H9 (cell line): ENCODE results near the gene BMP8A. TPM values are rescaled to one million over a fixed set of nuclear protein-coding genes. Genes with fewer than 3 reads are reported as not detected.
"Not testable (repeated sequence)": the region's sequence is repeated elsewhere in the genome, so short reads cannot be mapped to it uniquely, and the experiment has no call there.

Experiments used
- DNase-seq: peaks from one replicate; pipeline ENCODE4 v3.0.0-alpha.2; 2017
- H2AFZ ChIP-seq: one replicate; pipeline ENCODE4 v1.6.1; 2013; ENCODE audit warnings: mild to moderate bottlenecking, low read length, control low read depth, moderate library complexity
- H2AK5ac ChIP-seq: 2 replicates; pipeline ENCODE4 v1.6.1; 2013; ENCODE audit warnings: low read length, control low read depth, mixed read lengths; ENCODE audit not compliant: insufficient read length
- H2BK120ac ChIP-seq: one replicate; pipeline ENCODE4 v1.6.1; 2013; ENCODE audit warnings: low read depth, mild to moderate bottlenecking, low read length, control low read depth, inconsistent platforms; ENCODE audit not compliant: poor library complexity, severe bottlenecking
- H2BK12ac ChIP-seq: 2 replicates; pipeline ENCODE4 v1.6.1; 2013; ENCODE audit warnings: low read length, control low read depth, mixed read lengths, low read depth; ENCODE audit not compliant: insufficient read length
- H2BK15ac ChIP-seq: 2 replicates; pipeline ENCODE4 v1.6.1; 2013; ENCODE audit warnings: low read depth, low read length, control low read depth
- H2BK20ac ChIP-seq: one replicate; pipeline ENCODE4 v1.6.1; 2013; ENCODE audit warnings: low read depth, mild to moderate bottlenecking, low read length, control low read depth, inconsistent platforms; ENCODE audit not compliant: poor library complexity, severe bottlenecking
- H2BK5ac ChIP-seq: 2 replicates; pipeline ENCODE4 v1.6.1; 2013; ENCODE audit warnings: low read length, control low read depth, mixed read lengths; ENCODE audit not compliant: insufficient read length
- H3K14ac ChIP-seq: 2 replicates; pipeline ENCODE4 v1.6.1; 2013; ENCODE audit warnings: low read length, control low read depth; ENCODE audit not compliant: insufficient read depth
- H3K18ac ChIP-seq: 2 replicates; pipeline ENCODE4 v1.6.1; 2013; ENCODE audit warnings: low read depth, mild to moderate bottlenecking, mixed read lengths, low read length, control low read depth; ENCODE audit not compliant: insufficient read length
- H3K23ac ChIP-seq: 2 replicates; pipeline ENCODE4 v1.6.1; 2013; ENCODE audit warnings: low read length, control low read depth, mixed read lengths, low read depth; ENCODE audit not compliant: insufficient read length
- H3K23me2 ChIP-seq: 2 replicates; pipeline ENCODE4 v1.6.1; 2013; ENCODE audit warnings: low read depth, mild to moderate bottlenecking, mixed read lengths, low read length, control low read depth; ENCODE audit not compliant: insufficient read length, poor library complexity, severe bottlenecking
- H3K27ac ChIP-seq: 2 replicates; pipeline ENCODE4 v1.5.1; 2013; ENCODE audit warnings: low read length, control low read depth, mixed read lengths, low read depth; ENCODE audit not compliant: insufficient read length
- H3K27me3 ChIP-seq: 2 replicates; pipeline ENCODE4 v1.6.1; 2013; ENCODE audit warnings: low read length, control low read depth, inconsistent platforms; ENCODE audit not compliant: insufficient read depth
- H3K4ac ChIP-seq: 2 replicates; pipeline ENCODE4 v1.6.1; 2013; ENCODE audit warnings: low read depth, mild to moderate bottlenecking, control low read depth, inconsistent platforms, low read length, moderate library complexity
- H3K4me1 ChIP-seq: 2 replicates; pipeline ENCODE4 v1.6.1; 2013; ENCODE audit warnings: low read length, control low read depth, inconsistent platforms; ENCODE audit not compliant: insufficient read depth
- H3K4me2 ChIP-seq: 2 replicates; pipeline ENCODE4 v1.6.1; 2013; ENCODE audit warnings: low read length, control low read depth, mixed read lengths; ENCODE audit not compliant: insufficient read length, insufficient read depth
- H3K56ac ChIP-seq: 2 replicates; pipeline ENCODE4 v1.6.1; 2013; ENCODE audit warnings: low read depth, mild to moderate bottlenecking, mixed read lengths, low read length, control low read depth; ENCODE audit not compliant: insufficient read length
- H3K79me1 ChIP-seq: 2 replicates; pipeline ENCODE4 v1.6.1; 2013; ENCODE audit warnings: low read depth, mild to moderate bottlenecking, moderate library complexity, low read length, control low read depth, inconsistent platforms; ENCODE audit not compliant: insufficient read depth, poor library complexity, severe bottlenecking
- H3K79me2 ChIP-seq: 2 replicates; pipeline ENCODE4 v1.6.1; 2013; ENCODE audit warnings: low read length, control low read depth, inconsistent platforms; ENCODE audit not compliant: insufficient read depth
- H3K9ac ChIP-seq: 2 replicates; pipeline ENCODE4 v1.6.1; 2013; ENCODE audit warnings: low read length, control low read depth, mixed read lengths; ENCODE audit not compliant: insufficient read length; ENCODE audit errors: extremely low read depth
- H3K9me3 ChIP-seq: one replicate; pipeline ENCODE4 v1.6.1; 2013; ENCODE audit warnings: low read depth, low read length, inconsistent platforms; ENCODE audit not compliant: control insufficient read depth
- H3T11ph ChIP-seq: one replicate; pipeline ENCODE4 v1.6.1; 2013; ENCODE audit warnings: mild to moderate bottlenecking, low read length, control low read depth, inconsistent platforms
- H4K20me1 ChIP-seq: one replicate; pipeline ENCODE4 v1.6.1; 2013; ENCODE audit not compliant: control insufficient read depth, insufficient read length, insufficient read depth
- H4K5ac ChIP-seq: 2 replicates; pipeline ENCODE4 v1.6.1; 2013; ENCODE audit warnings: low read depth, mild to moderate bottlenecking, mixed read lengths, low read length, control low read depth; ENCODE audit not compliant: insufficient read length
- H4K8ac ChIP-seq: replicated peaks from 2 replicates; pipeline ENCODE4 v1.6.1; 2013; ENCODE audit warnings: low read length, control low read depth, mixed read lengths, low read depth; ENCODE audit not compliant: insufficient read length
- H4K91ac ChIP-seq: 2 replicates; pipeline ENCODE4 v1.6.1; 2013; ENCODE audit warnings: low read depth, mild to moderate bottlenecking, moderate library complexity, mixed read lengths, low read length, control low read depth; ENCODE audit not compliant: insufficient read length
- H3K27ac Mint-ChIP-seq, 3 experiments: 2 replicates in 2 of 3; 3 replicates in 1 of 3; pipeline ENCODE4 v1.8.0; 2020 to 2021; ENCODE audit warnings: mixed read lengths in 3 of 3, mild to moderate bottlenecking in 1 of 3, moderate library complexity in 1 of 3
- H3K27me3 Mint-ChIP-seq: 2 replicates; pipeline ENCODE4 v1.8.0; 2021; ENCODE audit warnings: low read depth, mild to moderate bottlenecking, moderate library complexity, mixed read lengths
- H3K36me3 Mint-ChIP-seq, 3 experiments: 2 replicates in 2 of 3; 3 replicates in 1 of 3; pipeline ENCODE4 v1.8.0; 2020 to 2021; ENCODE audit warnings: low read depth in 3 of 3, mixed read lengths in 3 of 3; ENCODE audit not compliant: insufficient read depth in 1 of 3
- H3K4me1 Mint-ChIP-seq, 2 experiments: 2 replicates each; pipeline ENCODE4 v1.8.0; 2020; ENCODE audit warnings: mixed read lengths in 2 of 2
- H3K4me3 Mint-ChIP-seq, 2 experiments: 2 replicates in 1 of 2; 3 replicates in 1 of 2; pipeline ENCODE4 v1.8.0; 2020 to 2021; ENCODE audit warnings: mild to moderate bottlenecking in 2 of 2, mixed read lengths in 2 of 2, moderate library complexity in 1 of 2
- H3K9me3 Mint-ChIP-seq, 2 experiments: 2 replicates in 1 of 2; 3 replicates in 1 of 2; pipeline ENCODE4 v1.8.0; 2020; ENCODE audit warnings: mild to moderate bottlenecking in 2 of 2, mixed read lengths in 2 of 2, moderate library complexity in 1 of 2
- WGBS: extraction: QIAGEN DNeasy Blood & Tissue Kit; methylation state at CpG from one replicate; pipeline ENCODE4 v1.1.7; 2013; ENCODE audit warnings: missing lambda C conversion rate, low lambda C conversion rate, mixed read lengths; ENCODE audit not compliant: insufficient read length; ENCODE audit errors: extremely low coverage; 5-methylcytosine and 5-hydroxymethylcytosine counted together
- total RNA-seq: library from RNA; stranded (reverse); gene quantifications from 2 replicates; pipeline ENCODE4 v1.2.1, GENCODE V29; 2021
- TF ChIP-seq, protein P1 (sequence below): fragments of 200-600 bp; sonication (generic); conservative IDR thresholded peaks from 3 replicates; pipeline ENCODE4 v1.8.0; 2021; ENCODE audit warnings: antibody characterized with exemption, mild to moderate bottlenecking

The BMP8A gene
- total RNA-seq, 1 experiment from 2014 or later = 0.52 TPM

DNA sequence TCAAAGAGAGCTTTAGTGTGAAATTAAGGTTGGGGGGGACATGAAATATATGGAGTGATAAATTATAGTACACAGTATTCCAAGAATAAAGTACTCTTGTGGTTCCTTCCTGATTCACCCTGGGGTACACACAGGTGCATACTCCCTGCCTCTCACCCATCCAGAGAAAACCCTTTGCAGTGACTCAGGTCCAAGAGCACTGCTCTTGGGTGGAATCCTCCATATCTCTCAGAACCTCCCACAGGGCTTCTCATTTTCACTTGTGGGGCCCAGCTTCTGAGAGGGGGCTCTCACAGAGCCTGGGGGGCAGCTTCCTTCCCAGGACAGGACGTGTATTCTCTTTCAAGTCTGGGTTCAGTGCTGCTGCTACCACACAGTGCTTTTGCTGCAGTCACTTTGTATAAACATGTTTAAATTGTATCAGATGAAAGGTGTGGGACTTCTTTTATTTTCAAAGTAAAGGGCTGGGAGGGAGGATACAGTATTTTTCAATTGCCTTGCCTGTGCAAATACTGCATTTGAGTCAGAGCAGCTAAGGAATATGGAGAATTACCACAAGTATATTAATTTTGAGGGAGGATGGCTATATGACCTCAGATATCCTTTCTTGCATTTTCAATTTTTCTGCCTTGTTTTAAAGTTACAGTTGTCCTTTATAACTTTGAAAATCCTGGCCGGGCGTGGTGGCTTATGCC, 24.9 kb upstream of the BMP8A start:
- Histone ChIP-seq H3T11ph (no peak overlapping the region), H4K91ac (no peak overlapping the region), H3K14ac (no peak overlapping the region), H2BK5ac (no peak overlapping the region), H2BK120ac (no peak overlapping the region), H3K56ac (no peak overlapping the region), H2AFZ (no peak overlapping the region), H3K79me2 (no peaks in the 10 kb centered on the region), H2BK15ac (no peak overlapping the region), H3K23ac (no peak overlapping the region), H3K79me1 (no peaks in the 10 kb centered on the region), H3K4ac (no peak overlapping the region), H2BK12ac (no peak overlapping the region), H3K23me2 (no peaks in the 10 kb centered on the region), H3K27ac (no peak overlapping the region), H3K9ac (no peak overlapping the region), H3K18ac (no peak overlapping the region), H3K4me2 (no peak overlapping the region), H4K8ac (no peak overlapping the region), H4K5ac (no peak overlapping the region), H2BK20ac (no peak overlapping the region), H3K9me3 (no peaks in the 10 kb centered on the region), H3K27me3 (no peaks in the 10 kb centered on the region), H2AK5ac (no peak overlapping the region), H3K4me1 (no peaks in the 10 kb centered on the region), H4K20me1 (no peaks in the 10 kb centered on the region)
- no peak for DNase-seq
- no peaks in the 10 kb centered on the region for H3K9me3 Mint-ChIP-seq
- no peak overlapping the region for H3K4me3 Mint-ChIP-seq
- peak overlapping the region in 2 of 3 experiments; percentile 47 to 68; a peak in 3 of 7 replicates for H3K27ac Mint-ChIP-seq
- H3K36me3 Mint-ChIP-seq = peaks cover 26 to 92% (median 65%) of the 10 kb centered on the region in 3 experiments
- no peaks in the 10 kb centered on the region for H3K27me3 Mint-ChIP-seq
- H3K4me1 Mint-ChIP-seq = no peaks in the 10 kb centered on the region
- no CpG with 5 or more reads among the region's 3 CpGs for WGBS
- TF ChIP-seq, protein P1, sequence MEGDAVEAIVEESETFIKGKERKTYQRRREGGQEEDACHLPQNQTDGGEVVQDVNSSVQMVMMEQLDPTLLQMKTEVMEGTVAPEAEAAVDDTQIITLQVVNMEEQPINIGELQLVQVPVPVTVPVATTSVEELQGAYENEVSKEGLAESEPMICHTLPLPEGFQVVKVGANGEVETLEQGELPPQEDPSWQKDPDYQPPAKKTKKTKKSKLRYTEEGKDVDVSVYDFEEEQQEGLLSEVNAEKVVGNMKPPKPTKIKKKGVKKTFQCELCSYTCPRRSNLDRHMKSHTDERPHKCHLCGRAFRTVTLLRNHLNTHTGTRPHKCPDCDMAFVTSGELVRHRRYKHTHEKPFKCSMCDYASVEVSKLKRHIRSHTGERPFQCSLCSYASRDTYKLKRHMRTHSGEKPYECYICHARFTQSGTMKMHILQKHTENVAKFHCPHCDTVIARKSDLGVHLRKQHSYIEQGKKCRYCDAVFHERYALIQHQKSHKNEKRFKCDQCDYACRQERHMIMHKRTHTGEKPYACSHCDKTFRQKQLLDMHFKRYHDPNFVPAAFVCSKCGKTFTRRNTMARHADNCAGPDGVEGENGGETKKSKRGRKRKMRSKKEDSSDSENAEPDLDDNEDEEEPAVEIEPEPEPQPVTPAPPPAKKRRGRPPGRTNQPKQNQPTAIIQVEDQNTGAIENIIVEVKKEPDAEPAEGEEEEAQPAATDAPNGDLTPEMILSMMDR = no peak

DNA sequence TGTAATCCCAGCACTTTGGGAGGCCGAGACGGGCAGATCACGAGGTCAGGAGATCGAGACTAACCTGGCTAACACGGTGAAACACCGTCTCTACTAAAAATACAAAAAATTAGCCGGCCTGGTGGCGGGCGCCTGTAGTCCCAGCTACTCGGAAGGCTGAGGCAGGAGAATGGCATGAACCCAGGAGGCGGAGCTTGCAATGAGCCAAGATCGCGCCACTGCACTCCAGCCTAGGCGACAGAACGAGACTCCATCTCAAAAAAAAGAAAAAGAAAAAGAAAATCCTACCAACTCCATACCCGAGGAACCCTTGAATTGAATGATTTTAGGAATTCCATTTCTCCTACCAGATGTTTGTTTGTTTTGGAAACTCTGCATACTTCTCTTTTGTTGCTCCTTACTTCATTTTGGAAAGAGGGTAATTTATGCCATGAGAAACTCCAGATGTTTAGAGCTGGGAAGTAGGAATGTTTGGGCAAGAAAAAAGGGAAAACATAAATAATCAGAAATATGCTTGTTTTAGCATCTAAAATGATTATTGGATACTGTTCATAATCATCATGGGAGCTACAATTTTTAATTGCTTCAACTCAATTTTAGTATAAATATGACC, 24.2 kb upstream of the BMP8A start:
- not testable (repeated sequence) for H2BK120ac ChIP-seq, H2BK20ac ChIP-seq, H2AK5ac ChIP-seq, H3T11ph ChIP-seq, H3K14ac ChIP-seq, H3K27me3 ChIP-seq, H3K4ac ChIP-seq, H3K9me3 ChIP-seq, H3K79me2 ChIP-seq, H3K4me1 ChIP-seq, H3K27me3 Mint-ChIP-seq, H3K23ac ChIP-seq, H4K20me1 ChIP-seq, H3K4me3 Mint-ChIP-seq, H3K9me3 Mint-ChIP-seq, H2BK15ac ChIP-seq, H2BK12ac ChIP-seq, H3K4me2 ChIP-seq, H3K27ac ChIP-seq, H4K5ac ChIP-seq, H3K56ac ChIP-seq, H3K79me1 ChIP-seq, H2BK5ac ChIP-seq, H3K4me1 Mint-ChIP-seq, DNase-seq, H3K9ac ChIP-seq, H4K8ac ChIP-seq, H4K91ac ChIP-seq, H3K18ac ChIP-seq, H3K23me2 ChIP-seq, H2AFZ ChIP-seq
- peak overlapping the region in 2 of 3 experiments; percentile 47 to 68; a peak in 1 of 7 replicates for H3K27ac Mint-ChIP-seq
- WGBS = no CpG with 5 or more reads among the region's 16 CpGs
- H3K36me3 Mint-ChIP-seq = peaks cover 24 to 90% (median 63%) of the 10 kb centered on the region in 3 experiments; a peak in 6 of 7 replicates
